Dermis microvascular lymphatic vessel endothelial cell (primary cell): ENCODE measurements around the gene ZNF775. TPM values are rescaled to one million over a fixed set of nuclear protein-coding genes. Genes with fewer than 3 reads are reported as not detected.

ENCODE experiments used
- DNase-seq, 2 donors: peaks; one replicate each; pipeline versions ENCODE4 v3.0.0 to v3.0.0-alpha.2; 2010; ENCODE audit warnings: low read depth in 2 of 2
- total RNA-seq: library from RNA; depleted of rRNA; stranded (reverse); fragments of >200 nt; gene quantifications from 2 replicates; pipeline ENCODE4 v1.2.1, GENCODE V29; 2014

Gene ZNF775
- total RNA-seq, 1 donor from 2014 or later: 4.7 TPM

- no peak for DNase-seq
These were observed 21.8 kb downstream of the ZNF775 start for GRCh38 chr7:150400788-150401423.

GRCh38 chr7:150401424-150401790 lies 22.3 kb downstream of the ZNF775 start:
- DNase-seq: no peak

DNA sequence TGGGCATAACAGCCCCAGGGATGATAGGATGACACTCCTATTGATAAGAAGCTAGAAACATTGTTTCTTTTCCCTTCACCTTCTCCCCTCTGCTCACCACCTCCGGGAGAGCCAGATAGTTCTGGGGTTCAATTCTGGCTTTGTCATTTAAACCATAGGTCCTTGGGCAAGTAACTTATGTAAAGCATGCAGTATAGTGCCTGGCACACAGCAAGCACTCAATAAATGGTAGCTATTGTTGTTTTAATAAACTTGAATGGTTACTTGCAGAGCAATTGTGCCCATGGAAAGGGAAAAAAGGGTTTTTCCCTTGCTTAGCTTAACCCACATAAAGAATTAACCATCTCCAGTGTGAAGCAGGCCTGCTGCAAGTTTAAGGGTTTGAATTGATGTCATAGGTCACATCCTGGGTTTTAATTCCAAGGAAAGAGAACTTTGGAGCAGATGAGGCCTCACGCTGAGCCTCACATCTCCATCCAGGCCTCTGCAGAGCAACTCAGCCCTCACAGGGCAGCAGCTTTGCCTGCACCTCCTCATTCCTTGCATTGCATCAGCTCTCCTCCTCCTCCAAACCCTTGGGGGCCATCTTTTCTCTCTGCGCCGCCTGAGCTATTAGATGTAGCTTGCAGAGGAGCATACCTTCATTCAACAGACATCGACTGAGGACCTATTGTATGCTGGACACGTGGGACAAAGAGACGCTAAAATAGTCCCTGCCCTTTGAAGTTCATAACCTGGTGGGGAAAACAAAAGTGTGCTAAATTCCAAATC lies 22.9 kb downstream of the ZNF775 start:
- no peak for DNase-seq

GRCh38 chr7:150402671-150403321 lies 23.7 kb downstream of the ZNF775 start:
- DNase-seq: no peak

GRCh38 chr7:150403376-150404171 lies 24.4 kb downstream of the ZNF775 start:
- DNase-seq: no peak

- DNase-seq: peak in 1 of 2 donors; percentile 16
These were observed 25.2 kb downstream of the ZNF775 start for GRCh38 chr7:150404172-150404804.

GRCh38 chr7:150404805-150405583 lies 25.9 kb downstream of the ZNF775 start:
- DNase-seq: peak; percentile 79 to 93

DNA sequence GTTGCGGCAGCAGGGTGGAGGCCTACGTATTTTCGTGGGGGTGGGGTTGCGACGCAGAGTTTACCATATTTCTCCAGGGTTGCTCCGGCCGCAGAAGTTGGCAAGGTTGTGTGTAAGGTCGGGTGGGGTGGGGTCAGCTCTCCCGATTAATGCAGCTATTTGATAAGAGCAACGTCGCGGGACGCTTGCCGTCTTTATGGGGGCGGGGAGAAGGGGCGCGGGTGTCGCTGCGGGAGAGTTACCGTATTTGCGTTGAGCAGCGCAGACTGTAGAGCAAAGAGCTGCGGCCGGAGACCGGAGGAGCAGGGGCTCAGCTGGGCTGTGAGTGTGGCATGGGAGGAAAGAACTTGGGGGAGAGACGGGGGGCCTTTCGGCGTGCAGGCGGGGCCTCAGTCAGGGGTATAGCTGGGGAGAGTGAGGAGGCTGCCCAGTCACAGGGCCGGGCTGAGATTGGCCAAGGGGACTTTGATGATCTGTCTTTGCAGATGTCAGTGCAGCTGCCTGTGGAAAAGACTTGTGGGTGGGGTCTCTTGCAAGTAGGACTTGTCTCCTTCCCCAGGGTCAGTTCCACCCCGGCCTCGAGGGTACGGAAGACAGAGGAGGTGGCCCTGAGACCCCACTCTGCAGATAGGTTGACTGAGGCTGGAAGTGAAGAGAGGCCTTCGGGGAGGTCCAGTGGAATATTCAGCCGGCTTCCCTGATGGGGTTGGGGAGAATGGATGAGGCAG lies 26.6 kb downstream of the ZNF775 start:
- DNase-seq: peak in 1 of 2 donors; percentile 15

DNA sequence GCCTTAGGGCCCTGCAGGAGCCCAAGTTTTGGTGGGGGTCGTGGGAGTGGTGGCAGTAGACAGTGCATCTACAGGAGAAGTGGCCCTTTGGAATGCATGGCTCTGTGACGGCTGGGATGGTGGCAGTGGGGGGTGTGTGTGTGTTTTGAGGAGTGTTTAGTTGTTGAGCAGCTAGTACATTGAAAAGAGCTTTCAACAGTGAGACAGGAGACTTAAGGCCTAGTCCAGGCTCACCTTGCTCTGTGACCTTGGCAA lies 27.1 kb downstream of the ZNF775 start:
- DNase-seq: no peak

GRCh38 chr7:150406567-150407421 lies 27.7 kb downstream of the ZNF775 start:
- no peak for DNase-seq

DNA sequence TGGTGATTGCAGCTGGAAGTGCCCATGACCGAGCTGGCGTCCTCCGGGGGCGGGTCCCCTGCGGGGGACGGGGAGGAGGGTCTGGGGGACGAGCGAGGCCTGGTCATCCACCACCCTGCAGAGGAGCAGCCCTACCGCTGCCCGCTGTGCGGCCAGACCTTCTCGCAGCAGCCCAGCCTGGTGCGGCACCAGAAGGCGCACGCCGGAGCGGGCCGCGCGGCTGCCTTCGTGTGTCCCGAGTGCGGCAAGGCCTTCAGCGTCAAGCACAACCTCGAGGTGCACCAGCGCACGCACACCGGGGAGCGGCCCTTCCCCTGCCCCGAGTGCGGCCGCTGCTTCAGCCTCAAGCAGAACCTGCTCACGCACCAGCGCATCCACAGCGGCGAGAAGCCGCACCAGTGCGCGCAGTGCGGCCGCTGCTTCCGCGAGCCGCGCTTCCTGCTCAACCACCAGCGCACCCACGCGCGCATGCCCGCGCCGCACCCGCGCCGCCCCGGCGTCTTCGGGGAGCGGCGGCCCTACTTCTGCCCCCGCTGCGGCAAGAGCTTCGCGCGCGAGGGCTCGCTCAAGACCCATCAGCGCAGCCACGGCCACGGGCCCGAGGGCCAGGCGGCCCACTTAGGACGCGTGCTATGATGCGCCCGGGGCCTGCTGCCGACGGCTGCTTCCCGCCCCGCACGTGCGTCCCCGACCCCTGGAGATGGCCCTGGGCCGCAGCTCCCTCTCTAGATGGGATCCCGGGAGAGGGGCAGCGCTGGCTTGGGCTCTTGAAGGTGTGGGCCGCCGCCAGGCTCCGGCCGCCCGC lies 28.7 kb downstream of the ZNF775 start:
- no peak for DNase-seq

GRCh38 chr7:150408393-150409299 lies 29.5 kb downstream of the ZNF775 start:
- DNase-seq: no peak

DNA sequence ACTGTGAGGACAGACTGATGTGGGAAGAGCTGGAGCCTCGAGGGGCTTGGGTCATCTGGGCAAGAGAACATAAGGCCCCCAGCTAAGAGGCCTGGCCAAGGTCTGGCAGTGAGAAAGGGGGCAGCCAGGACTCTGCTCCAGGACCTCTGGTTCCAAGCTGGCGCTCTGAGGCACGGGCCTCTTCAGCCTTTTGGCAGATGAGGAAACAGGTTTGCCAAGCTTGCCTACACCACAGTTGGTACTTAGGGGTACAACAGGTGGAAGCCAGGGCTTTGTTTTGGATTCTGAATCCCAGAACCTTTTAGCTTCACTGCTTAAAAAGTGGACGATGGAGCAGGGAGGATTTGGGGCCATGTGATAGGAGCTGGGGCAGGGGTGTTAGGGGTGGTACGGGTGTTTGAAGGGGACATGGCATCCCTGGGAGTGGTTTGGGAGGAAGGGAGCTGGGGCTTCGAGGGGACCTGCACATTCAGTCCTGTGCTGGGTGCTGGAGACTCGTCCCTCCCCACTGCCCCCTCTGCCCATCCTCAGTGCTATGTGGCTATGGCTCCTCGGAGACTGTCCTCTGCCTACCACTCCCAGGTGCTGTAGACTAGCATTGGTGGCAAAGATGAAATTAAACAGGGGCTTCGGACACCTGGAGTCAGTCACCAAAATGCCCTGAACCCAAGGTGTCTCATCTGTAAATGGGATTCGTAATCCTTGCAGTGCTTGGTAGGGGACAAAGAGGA lies 30.3 kb downstream of the ZNF775 start:
- DNase-seq: no peak

GRCh38 chr7:150410131-150410530 lies 31.0 kb downstream of the ZNF775 start:
- no peak for DNase-seq

- DNase-seq: no peak
These were observed 31.7 kb downstream of the ZNF775 start for GRCh38 chr7:150410680-150411346.

- no peak for DNase-seq
These were observed 32.5 kb downstream of the ZNF775 start for GRCh38 chr7:150411606-150412005.
